Activated naive CD4-positive, alpha-beta T cell treated with anti-CD3 and anti-CD28 coated beads, Interleukin-2, amount 10 ng/mL, durations not matched to agents 7 days and 5 days (primary cell): ENCODE data around the gene KRTAP5-3.
A peak's percentile ranks its signal among the peaks of the same experiment; 100 is the strongest.

Experiments
- CTCF ChIA-PET: fragments of 350-600 bp; sonication (Branson Sonifier 250); formaldehyde crosslinking; loops from one replicate; lab custom pipeline; 2021; ENCODE audit warnings: antibody characterized with exemption; lab: Charles Lee
- DNase-seq: peaks from one replicate; pipeline ENCODE4 v3.0.0-alpha.2; 2020
- H3K27ac Mint-ChIP-seq: one replicate; pipeline ENCODE4 v1.8.0; 2021; ENCODE audit warnings: mild to moderate bottlenecking, moderate library complexity, mixed read lengths
- H3K27me3 Mint-ChIP-seq: one replicate; pipeline ENCODE4 v1.8.0; 2021; ENCODE audit warnings: mild to moderate bottlenecking, mixed read lengths
- H3K36me3 Mint-ChIP-seq: one replicate; pipeline ENCODE4 v1.8.0; 2021; ENCODE audit warnings: mixed read lengths
- H3K4me1 Mint-ChIP-seq: one replicate; pipeline ENCODE4 v1.8.0; 2021; ENCODE audit warnings: mixed read lengths
- H3K4me3 Mint-ChIP-seq: one replicate; pipeline ENCODE4 v1.8.0; 2021; ENCODE audit warnings: mild to moderate bottlenecking, moderate library complexity, mixed read lengths
- H3K9me3 Mint-ChIP-seq: one replicate; pipeline ENCODE4 v1.8.0; 2021; ENCODE audit warnings: mixed read lengths

Gene KRTAP5-3

DNA sequence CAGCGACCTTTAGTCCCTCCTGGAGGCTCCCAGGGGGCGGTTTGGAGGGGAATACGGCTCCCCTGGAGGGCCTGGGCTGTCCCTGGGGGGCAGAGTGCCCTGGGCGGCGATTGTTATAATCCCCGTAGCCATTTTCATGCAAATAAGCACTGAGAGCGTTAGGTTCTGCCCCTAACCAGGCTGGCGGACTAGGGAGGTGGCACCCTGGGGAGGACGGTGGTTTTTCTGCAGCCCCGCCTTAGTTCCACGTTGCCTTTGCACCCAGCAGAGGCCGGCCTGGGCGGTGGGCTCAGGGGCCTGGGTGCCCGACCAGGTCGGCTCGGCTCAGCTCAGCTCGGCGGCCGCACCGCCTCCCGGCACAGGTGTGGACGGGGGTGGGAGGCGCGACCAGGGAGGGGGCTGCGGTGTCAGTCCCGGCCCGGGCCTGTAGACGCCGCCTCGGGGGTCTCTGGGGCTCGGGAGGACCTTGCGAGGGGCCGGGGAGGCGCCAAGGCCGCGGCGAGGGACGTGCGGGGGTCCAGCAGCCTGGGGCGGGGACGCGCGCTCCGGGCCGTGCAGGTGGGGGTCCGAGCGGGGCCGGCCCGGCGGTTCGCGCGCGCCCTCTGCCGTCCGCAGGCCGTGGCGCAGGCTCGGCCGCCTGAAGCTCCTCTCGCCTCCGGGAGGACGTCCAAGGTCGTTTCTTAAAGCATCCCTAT lies 33.9 kb downstream of the KRTAP5-3 start:
- Mint-ChIP-seq H3K27ac (no peak overlapping the region), H3K4me1 (peaks cover 18% of the 10 kb centered on the region), H3K27me3 (peaks cover 63% of the 10 kb centered on the region), H3K9me3 (peaks cover 8% of the 10 kb centered on the region), H3K4me3 (peak overlapping the region; percentile 26), H3K36me3 (no peaks in the 10 kb centered on the region)
- DNase-seq, result peak; percentile 63
- CTCF ChIA-PET, result interaction anchor here (0.6 to 4.3 kb wide), 24 partner anchors 9 to 460 kb away, joined by 3 to 51 read pairs (median 6); partner anchors contain the start of gene KRTAP5-1

DNA sequence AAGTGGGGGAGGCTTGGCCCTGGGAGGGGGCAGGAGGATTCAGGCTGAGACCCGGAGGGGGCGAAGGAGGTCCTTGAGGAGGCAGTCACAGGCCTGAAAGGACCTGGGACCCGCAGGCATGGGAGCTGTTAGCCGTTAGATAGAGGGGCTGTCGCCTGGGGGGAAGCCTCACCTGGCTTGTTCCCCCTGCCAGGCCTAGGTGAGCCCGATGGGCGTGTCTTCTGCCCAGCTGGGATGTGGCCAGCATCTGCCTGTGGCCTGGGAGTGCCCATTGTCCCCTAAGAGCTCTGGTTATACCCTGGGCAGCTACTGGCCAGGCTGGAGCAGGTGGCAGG lies 34.4 kb downstream of the KRTAP5-3 start:
- H3K27ac Mint-ChIP-seq, result no peak overlapping the region
- peaks cover 68% of the 10 kb centered on the region for H3K27me3 Mint-ChIP-seq
- DNase-seq, result no peak
- H3K4me3 Mint-ChIP-seq, result peak overlapping the region; percentile 35
- H3K9me3 Mint-ChIP-seq, result peaks cover 8% of the 10 kb centered on the region
- H3K4me1 Mint-ChIP-seq, result peaks cover 18% of the 10 kb centered on the region
- H3K36me3 Mint-ChIP-seq, result no peaks in the 10 kb centered on the region
- CTCF ChIA-PET, result interaction anchor here (1.2 to 4.3 kb wide), 5 partner anchors 13 to 120 kb away, joined by 4 to 51 read pairs (median 7); no protein-coding TSS in a partner anchor

DNA sequence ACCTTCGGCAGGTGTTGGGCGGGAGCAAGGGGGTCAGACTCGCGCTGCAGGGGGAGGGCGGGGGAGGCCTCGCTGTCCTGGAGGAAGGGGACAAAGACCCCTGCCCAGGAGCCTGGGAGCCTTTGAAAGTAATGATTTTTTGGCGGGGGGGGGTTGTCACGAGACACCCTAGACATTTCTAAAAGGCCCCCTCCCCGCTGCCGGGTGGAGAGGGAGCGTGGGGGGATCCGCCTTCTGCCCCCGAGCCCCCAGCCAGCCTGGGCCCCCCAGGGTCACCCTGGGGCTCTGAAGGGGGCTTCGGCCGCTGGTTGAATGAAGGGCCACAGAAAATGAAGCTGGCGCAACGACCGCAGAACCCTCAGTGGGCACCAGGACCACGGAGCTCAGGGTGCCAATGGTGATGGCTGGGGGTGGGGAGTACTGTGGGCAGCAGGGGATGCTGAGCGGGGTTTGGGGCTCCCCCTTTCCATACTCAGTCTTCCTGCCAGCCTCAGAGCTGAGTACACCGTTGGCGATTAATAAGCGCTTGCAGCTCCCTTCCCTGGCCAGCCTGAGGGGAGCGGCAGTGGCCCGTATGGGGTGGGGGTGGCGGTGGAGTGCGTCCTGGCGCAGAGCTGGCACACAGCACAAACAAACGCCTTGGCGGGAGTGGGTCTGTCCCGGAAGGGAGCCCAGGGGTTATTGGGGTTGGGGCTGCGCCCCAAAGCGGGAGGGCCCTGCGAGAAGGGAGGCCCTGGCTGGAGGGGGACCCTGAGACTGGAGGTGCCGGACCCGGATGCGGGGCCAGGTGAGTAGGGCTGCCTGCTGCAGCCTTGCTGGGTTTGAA lies 35.0 kb downstream of the KRTAP5-3 start:
- peak; percentile 38 for DNase-seq
- CTCF ChIA-PET, result interaction anchor here (1.5 to 4.3 kb wide), 3 partner anchors 16 to 119 kb away, joined by 6 to 51 read pairs (median 14); no protein-coding TSS in a partner anchor
- Mint-ChIP-seq H3K27me3 (peaks cover 70% of the 10 kb centered on the region), H3K4me3 (peak overlapping the region; percentile 35), H3K36me3 (no peaks in the 10 kb centered on the region), H3K4me1 (peaks cover 18% of the 10 kb centered on the region), H3K27ac (no peak overlapping the region), H3K9me3 (peaks cover 4% of the 10 kb centered on the region)

DNA sequence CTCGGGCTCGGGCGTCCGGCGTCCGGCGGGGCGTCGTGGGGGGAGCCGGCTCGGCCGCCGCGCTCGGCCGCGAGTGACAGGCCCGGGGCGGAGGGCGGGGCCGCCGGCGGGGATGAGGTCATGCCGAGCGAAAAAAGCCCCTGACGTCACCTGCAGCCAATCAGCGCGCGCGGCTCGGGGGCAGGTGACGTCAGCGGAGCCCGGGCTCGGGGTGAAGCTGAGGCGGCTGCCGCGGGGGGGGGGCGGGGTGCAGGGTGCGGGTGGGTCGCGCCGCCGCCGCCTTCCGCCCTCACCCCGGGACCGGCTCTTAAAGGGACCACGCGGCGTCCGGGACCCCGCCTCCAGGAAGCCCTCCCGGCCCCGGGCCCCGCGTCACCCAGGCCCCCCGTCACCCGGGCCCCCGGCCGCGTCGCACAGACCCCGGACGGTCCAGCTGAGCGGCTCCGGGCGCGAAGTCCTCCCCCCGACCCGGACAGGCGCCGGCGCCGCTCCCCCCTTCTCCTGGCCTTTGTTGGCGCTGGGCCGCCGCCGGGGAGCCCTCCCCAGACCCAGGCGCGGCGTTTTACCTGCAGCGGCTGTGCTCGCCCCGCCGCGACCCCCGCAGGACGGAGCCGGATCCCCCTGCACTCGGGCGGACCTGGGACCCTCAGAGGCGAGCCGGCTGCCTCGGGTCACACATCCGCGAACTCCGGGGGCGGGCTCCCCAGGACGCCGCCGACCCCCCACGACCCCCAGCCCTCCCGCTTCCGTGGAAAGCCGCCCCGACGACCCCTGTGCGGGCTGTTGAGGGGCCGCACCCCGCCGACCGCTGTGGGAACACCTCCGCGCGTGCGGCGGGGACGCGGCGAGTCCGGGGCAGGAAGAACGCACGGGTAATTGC lies 35.8 kb downstream of the KRTAP5-3 start, which contains the start of gene DUSP8:
Gene DUSP8 (minus strand): TSS at position 75 of the 880 bp plus-strand sequence. CDS start 6,445 bp downstream, outside the sequence.
- CTCF ChIA-PET, result interaction anchor here (0.6 to 4.3 kb wide), 2 partner anchors 25 to 26 kb away, joined by 3 to 51 read pairs; no protein-coding TSS in a partner anchor
- Mint-ChIP-seq H3K9me3 (no peaks in the 10 kb centered on the region), H3K27me3 (peaks cover 67% of the 10 kb centered on the region), H3K4me3 (peak within 1 kb of the TSS; percentile 28), H3K27ac (no peak within 1 kb of the TSS), H3K36me3 (no peaks in the 10 kb centered on the region), H3K4me1 (peaks cover 18% of the 10 kb centered on the region)
- peak; percentile 92 for DNase-seq

DNA sequence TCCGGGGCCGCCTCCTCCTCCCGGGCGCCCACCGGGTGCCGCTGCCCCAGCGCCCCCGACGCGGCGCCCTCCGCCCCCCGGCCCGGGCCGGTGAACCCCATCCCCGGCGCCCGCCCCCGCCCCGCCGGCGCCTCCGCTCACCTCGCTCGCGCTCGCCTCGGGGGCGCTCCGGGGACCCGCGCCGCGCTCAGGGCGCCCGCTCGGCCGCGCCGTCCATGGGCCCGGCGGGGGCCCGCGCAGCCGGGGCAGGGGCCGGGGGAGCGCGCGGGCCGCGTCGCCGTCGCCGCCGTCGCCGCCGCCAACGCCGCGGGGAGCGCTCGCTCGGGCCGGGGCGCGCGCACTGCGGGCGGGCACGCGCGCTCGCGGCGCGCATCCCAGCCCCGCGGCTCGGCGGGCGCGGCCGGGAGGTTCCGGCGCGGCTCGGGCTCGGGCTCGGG lies 36.5 kb downstream of the KRTAP5-3 start:
- DNase-seq, result no peak
- Mint-ChIP-seq H3K27ac (no peak overlapping the region), H3K9me3 (no peaks in the 10 kb centered on the region), H3K4me1 (peaks cover 18% of the 10 kb centered on the region), H3K36me3 (no peaks in the 10 kb centered on the region), H3K27me3 (peaks cover 63% of the 10 kb centered on the region), H3K4me3 (no peak overlapping the region)
- CTCF ChIA-PET, result no interaction called here

DNA sequence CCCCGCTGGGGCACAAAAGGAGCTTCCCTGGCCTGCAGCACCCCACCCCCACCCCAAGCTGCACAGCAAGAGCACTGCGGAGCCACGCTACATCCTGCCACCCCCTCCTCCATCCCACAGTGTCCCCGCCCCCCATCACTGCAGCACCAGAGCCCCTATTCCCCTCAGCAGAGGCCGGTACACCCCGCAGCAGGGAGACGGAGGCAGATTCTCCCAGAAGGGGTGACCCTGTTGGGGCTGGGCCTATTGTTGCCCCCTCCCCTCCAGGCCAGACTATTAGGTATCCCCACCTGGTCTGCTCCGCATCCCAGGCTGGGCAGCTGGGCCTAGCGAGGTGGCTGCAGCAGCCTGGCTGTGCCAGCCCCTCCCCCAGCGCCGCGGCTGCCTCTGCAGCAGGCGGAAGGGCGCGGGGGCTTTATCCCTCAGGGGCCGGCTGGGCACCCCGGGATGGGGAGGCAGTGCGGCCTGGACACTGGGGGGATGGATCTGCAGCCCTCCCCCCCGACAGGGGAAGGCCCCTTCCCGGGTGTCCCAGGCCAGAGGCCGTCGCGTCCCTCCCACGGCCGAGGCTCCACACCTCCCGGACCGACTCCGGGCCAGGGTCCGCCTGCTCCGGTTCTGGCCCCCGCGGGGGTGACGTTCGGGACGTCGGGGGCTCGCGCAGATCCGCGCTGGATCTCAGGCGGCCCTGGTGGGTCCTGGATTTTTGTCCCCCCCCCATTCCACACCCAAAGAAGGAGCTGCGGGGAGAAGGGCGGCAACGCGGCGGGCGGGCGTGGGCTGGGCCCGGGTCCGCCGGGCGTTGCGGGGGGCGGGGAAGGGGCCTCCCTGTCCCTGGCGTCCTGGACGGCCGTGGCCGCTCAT lies 37.1 kb downstream of the KRTAP5-3 start:
- peak; percentile 52 for DNase-seq
- H3K27me3 Mint-ChIP-seq, result peaks cover 58% of the 10 kb centered on the region

DNA sequence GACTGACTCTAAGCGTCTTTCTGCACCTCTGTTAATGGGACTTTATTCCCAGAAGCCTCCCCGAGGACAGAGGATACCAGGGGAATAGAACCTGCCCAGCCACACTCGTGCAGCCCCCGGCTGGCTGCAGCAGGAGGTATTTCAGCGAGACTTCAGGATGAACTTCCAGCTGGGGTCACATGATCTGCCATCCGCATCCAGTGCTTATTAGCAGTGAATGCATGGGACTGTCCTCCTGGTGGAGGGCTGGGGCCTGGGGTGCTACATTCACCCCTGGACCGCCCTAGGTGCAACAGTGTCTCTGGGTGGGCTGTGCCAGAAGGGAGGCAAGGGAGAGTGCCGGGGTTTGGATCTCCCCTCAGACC lies 37.8 kb downstream of the KRTAP5-3 start:
- Mint-ChIP-seq H3K4me3 (peak overlapping the region; percentile 61), H3K27ac (no peak overlapping the region)
- DNase-seq, result no peak

More for the DNA sequence above, 37.1 kb downstream of the KRTAP5-3 start:
- no peaks in the 10 kb centered on the region for H3K9me3 Mint-ChIP-seq
- CTCF ChIA-PET, result no interaction called here
- peak overlapping the region; percentile 61 for H3K4me3 Mint-ChIP-seq
- H3K27ac Mint-ChIP-seq, result no peak overlapping the region
- H3K36me3 Mint-ChIP-seq, result no peaks in the 10 kb centered on the region
- peaks cover 18% of the 10 kb centered on the region for H3K4me1 Mint-ChIP-seq

DNA sequence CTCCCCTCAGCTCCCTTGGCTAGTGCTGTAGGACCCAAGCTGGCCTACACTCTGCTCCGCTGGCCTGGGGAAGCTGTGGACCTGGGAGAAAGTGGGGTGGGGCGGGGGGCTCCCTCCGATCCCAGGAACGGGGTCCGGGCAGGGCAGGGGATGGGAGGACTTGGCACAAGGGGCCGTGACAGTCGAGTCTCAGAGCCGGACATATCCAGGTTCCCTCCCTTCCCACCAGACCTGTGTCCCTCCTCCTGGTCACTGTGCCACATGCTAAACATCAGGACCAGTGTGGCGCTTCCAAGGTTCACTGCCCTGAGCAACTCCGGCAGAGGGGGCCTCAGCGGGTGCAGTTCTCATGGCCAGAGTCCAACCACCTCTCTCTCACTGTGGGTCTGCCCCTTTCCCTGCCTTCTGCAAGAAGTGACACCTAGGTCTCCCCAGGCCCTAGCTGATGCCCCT lies 38.2 kb downstream of the KRTAP5-3 start:
- peaks cover 48% of the 10 kb centered on the region for H3K27me3 Mint-ChIP-seq
- CTCF ChIA-PET, result interaction anchor here (0.9 to 1.2 kb wide), 2 partner anchors 8 to 23 kb away, joined by 4 read pairs; no protein-coding TSS in a partner anchor
- no peak overlapping the region for H3K4me3 Mint-ChIP-seq
- peaks cover 17% of the 10 kb centered on the region for H3K4me1 Mint-ChIP-seq
- DNase-seq, result no peak
- no peak overlapping the region for H3K27ac Mint-ChIP-seq
- no peaks in the 10 kb centered on the region for H3K36me3 Mint-ChIP-seq
- H3K9me3 Mint-ChIP-seq, result no peaks in the 10 kb centered on the region

More for the DNA sequence above, 37.8 kb downstream of the KRTAP5-3 start:
- Mint-ChIP-seq H3K9me3 (no peaks in the 10 kb centered on the region), H3K27me3 (peaks cover 53% of the 10 kb centered on the region), H3K4me1 (peaks cover 18% of the 10 kb centered on the region), H3K36me3 (no peaks in the 10 kb centered on the region)
- CTCF ChIA-PET, result no interaction called here

DNA sequence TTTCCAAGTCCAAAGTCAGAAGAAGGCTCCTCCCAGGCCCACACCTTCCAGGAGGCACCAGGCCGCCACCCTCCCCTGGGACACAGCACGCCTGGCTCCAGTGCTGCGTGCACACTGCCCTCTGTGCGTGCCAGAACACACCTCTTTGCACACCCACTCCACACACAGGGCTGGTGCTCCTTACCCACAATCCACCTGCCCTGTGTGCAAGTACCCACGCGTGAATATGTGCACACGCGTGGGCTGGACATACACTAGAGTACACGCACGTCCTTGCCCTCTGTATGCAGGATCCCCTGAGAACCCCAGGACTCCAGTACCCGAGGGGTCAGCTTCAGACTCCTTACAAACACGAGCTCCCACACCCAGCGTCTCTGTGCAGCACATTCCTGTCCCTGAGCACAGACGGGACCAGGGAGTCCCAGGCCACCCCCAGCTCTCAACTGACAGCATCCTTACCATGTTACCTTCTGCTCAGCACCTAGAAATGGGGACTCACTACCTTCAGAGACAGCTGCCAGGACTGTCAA lies 38.9 kb downstream of the KRTAP5-3 start:
- Mint-ChIP-seq H3K27ac (no peak overlapping the region), H3K36me3 (no peaks in the 10 kb centered on the region), H3K4me1 (peaks cover 14% of the 10 kb centered on the region), H3K9me3 (no peaks in the 10 kb centered on the region), H3K4me3 (no peak overlapping the region), H3K27me3 (peaks cover 47% of the 10 kb centered on the region)
- CTCF ChIA-PET, result interaction anchor here (0.9 to 1.2 kb wide), 2 partner anchors 9 to 23 kb away, joined by 4 read pairs; no protein-coding TSS in a partner anchor
- DNase-seq, result no peak

DNA sequence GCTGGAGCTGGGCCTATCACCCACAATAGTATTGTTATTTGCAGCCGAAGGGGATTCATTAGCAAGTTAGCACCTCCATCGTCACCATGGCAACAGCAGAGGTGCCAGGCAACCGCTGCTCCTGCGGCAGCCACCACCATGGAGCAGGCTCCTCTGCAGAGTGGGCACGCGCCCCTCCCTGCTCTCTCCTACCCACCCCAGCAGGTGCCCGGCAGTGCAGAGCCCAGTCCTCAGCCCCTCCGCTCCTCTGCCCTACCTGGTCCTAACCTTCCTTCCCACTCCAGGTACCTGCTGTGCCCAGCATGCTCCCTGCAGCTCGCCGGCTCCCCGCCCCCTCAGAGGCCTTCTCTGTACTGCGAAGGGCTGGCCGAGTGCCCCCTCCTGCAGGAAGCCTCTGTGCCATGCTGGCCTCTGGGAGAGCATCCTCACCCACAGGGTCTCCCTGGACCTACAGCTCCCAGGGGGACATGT lies 39.8 kb downstream of the KRTAP5-3 start:
- CTCF ChIA-PET, result interaction anchor here (1.2 to 1.5 kb wide), 2 partner anchors 10 to 22 kb away, joined by 4 read pairs; no protein-coding TSS in a partner anchor
- H3K4me1 Mint-ChIP-seq, result peaks cover 6% of the 10 kb centered on the region
- no peaks in the 10 kb centered on the region for H3K36me3 Mint-ChIP-seq
- H3K27me3 Mint-ChIP-seq, result peaks cover 39% of the 10 kb centered on the region
- H3K9me3 Mint-ChIP-seq, result no peaks in the 10 kb centered on the region
- H3K4me3 Mint-ChIP-seq, result no peak overlapping the region
- peak; percentile 28 for DNase-seq
- H3K27ac Mint-ChIP-seq, result no peak overlapping the region

DNA sequence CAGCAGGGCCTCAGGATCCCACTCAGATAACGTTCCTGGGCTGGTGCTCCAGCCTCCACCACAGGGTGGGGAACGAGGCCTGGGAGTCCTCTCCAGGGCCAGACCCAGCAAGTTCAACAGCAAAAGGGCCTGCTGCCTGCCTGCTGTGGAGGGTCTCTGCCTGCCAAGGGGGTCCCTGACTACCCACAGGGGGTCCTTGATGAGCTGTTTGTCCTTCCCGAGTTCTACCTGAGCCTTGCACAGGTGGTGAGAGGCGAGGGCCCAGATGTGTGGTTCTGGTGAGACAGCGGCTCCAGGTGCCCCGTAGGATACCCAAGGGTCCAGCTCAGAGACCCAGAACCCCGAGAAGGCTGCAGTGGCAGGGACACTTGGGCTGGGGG lies 40.6 kb downstream of the KRTAP5-3 start:
- no peak overlapping the region for H3K27ac Mint-ChIP-seq
- CTCF ChIA-PET, result interaction anchor here (1.5 kb wide), 1 partner anchor 21 kb away, joined by 4 read pairs; no protein-coding TSS in a partner anchor
- DNase-seq, result no peak
- H3K36me3 Mint-ChIP-seq, result no peaks in the 10 kb centered on the region
- H3K4me1 Mint-ChIP-seq, result peaks cover 3% of the 10 kb centered on the region
- no peak overlapping the region for H3K4me3 Mint-ChIP-seq
- H3K27me3 Mint-ChIP-seq, result peaks cover 31% of the 10 kb centered on the region
- H3K9me3 Mint-ChIP-seq, result no peaks in the 10 kb centered on the region

DNA sequence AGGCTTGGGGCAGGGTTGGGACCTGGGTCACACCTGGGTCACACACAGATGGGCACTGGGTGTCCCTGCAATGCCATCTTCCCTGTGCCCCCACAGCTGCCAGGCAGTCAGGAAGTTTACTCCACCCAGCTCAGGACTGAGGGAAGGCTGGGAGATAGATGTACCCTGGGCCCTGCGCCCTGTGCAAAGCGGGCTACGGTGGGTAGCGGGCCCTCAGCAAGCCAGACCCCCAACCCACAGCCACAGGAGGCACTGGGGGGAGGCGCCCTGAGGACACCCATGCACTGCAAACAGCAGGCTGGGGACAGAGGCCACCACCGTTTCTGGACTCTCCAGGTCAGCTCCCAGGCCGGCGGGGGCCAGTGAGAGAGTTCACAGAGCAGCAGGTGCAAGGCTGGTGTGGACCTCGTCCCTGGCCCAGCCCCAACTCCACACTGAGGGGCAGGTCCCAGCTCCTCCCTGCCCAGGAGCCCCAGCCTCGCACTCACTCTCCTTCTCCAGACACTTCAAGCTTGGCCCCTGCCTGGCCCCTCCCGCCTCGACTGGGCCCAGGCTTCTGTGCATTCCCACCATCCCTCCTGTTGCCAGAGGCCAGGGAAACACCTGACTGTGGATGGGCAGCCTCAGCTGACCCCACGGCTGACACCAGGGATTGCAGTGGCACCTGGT lies 41.1 kb downstream of the KRTAP5-3 start:
- H3K27ac Mint-ChIP-seq, result no peak overlapping the region
- H3K36me3 Mint-ChIP-seq, result no peaks in the 10 kb centered on the region
- H3K4me3 Mint-ChIP-seq, result no peak overlapping the region
- CTCF ChIA-PET, result interaction anchor here (1.5 kb wide), 1 partner anchor 20 kb away, joined by 4 read pairs; no protein-coding TSS in a partner anchor
- H3K4me1 Mint-ChIP-seq, result peaks cover 3% of the 10 kb centered on the region
- DNase-seq, result no peak
- H3K27me3 Mint-ChIP-seq, result peaks cover 28% of the 10 kb centered on the region
- H3K9me3 Mint-ChIP-seq, result no peaks in the 10 kb centered on the region
